BJ (cell line): Measurements from ENCODE around the gene ZSCAN30. TPM values are rescaled to one million over a fixed set of nuclear protein-coding genes. Genes with fewer than 3 reads are reported as not detected.

ENCODE experiments used
- CTCF ChIA-PET: fragments of 350-600 bp; formaldehyde crosslinking; extraction: SDS; loops from one replicate; lab custom pipeline; 2021; ENCODE audit warnings: antibody characterized with exemption, inconsistent platforms; lab: Yijun Ruan, JAX
- POLR2A ChIA-PET: fragments of 300-600 bp; sonication (Branson Sonifier 250); formaldehyde crosslinking; extraction: SDS; loops from one replicate; lab custom pipeline; 2021; ENCODE audit warnings: antibody characterized with exemption; lab: Charles Lee
- DNase-seq: peaks from one replicate; pipeline ENCODE4 v3.0.0-alpha.2; 2011; ENCODE audit warnings: low read depth
- H3K27me3 ChIP-seq: 2 replicates; pipeline ENCODE4 v1.6.0; 2011; ENCODE audit warnings: low read length; ENCODE audit not compliant: control insufficient read depth, insufficient read depth
- H3K36me3 ChIP-seq: 2 replicates; pipeline ENCODE4 v1.5.1; 2011; ENCODE audit warnings: low read length; ENCODE audit not compliant: control insufficient read depth, insufficient read depth
- H3K4me3 ChIP-seq: 2 replicates; pipeline ENCODE4 v1.5.1; 2011; ENCODE audit warnings: low read depth, mild to moderate bottlenecking, control low read depth, low read length
- CTCF ChIP-seq: IDR thresholded peaks from 2 replicates; pipeline ENCODE4 v1.5.1; 2011; ENCODE audit warnings: low read depth, mild to moderate bottlenecking, control low read depth, inconsistent platforms, low read length, moderate library complexity; ENCODE audit not compliant: insufficient read depth
- polyA plus RNA-seq: library from polyadenylated mRNA; depleted of rRNA; stranded (reverse); fragments of >200 nt; gene quantifications from 2 replicates; pipeline ENCODE4 v1.2.3, GENCODE V29; 2011

The ZSCAN30 gene
- polyA plus RNA-seq, 1 experiment = 7.5 TPM

- DNase-seq = no peak
- ChIA-PET CTCF (no interaction called here), POLR2A (no interaction called here)
Observed at GRCh38 chr18:35322486-35323458, 32.7 kb upstream of the ZSCAN30 start.

GRCh38 chr18:35311496-35311895 is 21.5 kb upstream of the ZSCAN30 start:
- POLR2A ChIA-PET = no interaction called here
- H3K4me3 ChIP-seq = no peak overlapping the region
- CTCF ChIA-PET = no interaction called here
- peaks cover 2% of the 10 kb centered on the region for H3K36me3 ChIP-seq
- no peak for DNase-seq
- no peak for TF ChIP-seq CTCF
- no peaks in the 10 kb centered on the region for H3K27me3 ChIP-seq

More at GRCh38 chr18:35322486-35323458, 32.7 kb upstream of the ZSCAN30 start:
- H3K27me3 ChIP-seq = no peaks in the 10 kb centered on the region
- H3K36me3 ChIP-seq = no peaks in the 10 kb centered on the region
- no peak for TF ChIP-seq CTCF
- no peak overlapping the region for H3K4me3 ChIP-seq

GRCh38 chr18:35306588-35307250 is 16.7 kb upstream of the ZSCAN30 start:
- ChIA-PET POLR2A (no interaction called here), CTCF (interaction anchor here (0.7 kb wide), 1 partner anchor 328 kb away, joined by 3 read pairs; no protein-coding TSS in a partner anchor)
- DNase-seq = no peak
- Histone ChIP-seq H3K36me3 (peaks cover 2% of the 10 kb centered on the region), H3K4me3 (no peak overlapping the region), H3K27me3 (no peaks in the 10 kb centered on the region)
- TF ChIP-seq CTCF = no peak

- H3K36me3 ChIP-seq = peaks cover 4% of the 10 kb centered on the region
- POLR2A ChIA-PET = no interaction called here
- CTCF ChIA-PET = interaction anchor here (1.2 kb wide), 2 partner anchors 11 to 47 kb away, joined by 3 read pairs; no protein-coding TSS in a partner anchor
- DNase-seq = no peak
- TF ChIP-seq CTCF = no peak
- H3K27me3 ChIP-seq = no peaks in the 10 kb centered on the region
- H3K4me3 ChIP-seq = no peak overlapping the region
Observed at GRCh38 chr18:35303610-35304009, 13.6 kb upstream of the ZSCAN30 start.

- TF ChIP-seq CTCF = no peak
- Histone ChIP-seq H3K27me3 (no peaks in the 10 kb centered on the region), H3K36me3 (peaks cover 3% of the 10 kb centered on the region), H3K4me3 (no peak overlapping the region)
- POLR2A ChIA-PET = no interaction called here
- CTCF ChIA-PET = no interaction called here
- DNase-seq = no peak
Observed at GRCh38 chr18:35296060-35296459, 6.0 kb upstream of the ZSCAN30 start.
